ENCODE data around the gene CYP8B1. TPM values are rescaled to one million over a fixed set of nuclear protein-coding genes. Genes with fewer than 3 reads are reported as not detected.

Gene CYP8B1
- total and polyA plus RNA-seq, 2 of the 13 experiments (the other 11 are each of a cell fraction or from before 2014, with no cell fraction given), result 0.58 to 2.0 TPM

DNA sequence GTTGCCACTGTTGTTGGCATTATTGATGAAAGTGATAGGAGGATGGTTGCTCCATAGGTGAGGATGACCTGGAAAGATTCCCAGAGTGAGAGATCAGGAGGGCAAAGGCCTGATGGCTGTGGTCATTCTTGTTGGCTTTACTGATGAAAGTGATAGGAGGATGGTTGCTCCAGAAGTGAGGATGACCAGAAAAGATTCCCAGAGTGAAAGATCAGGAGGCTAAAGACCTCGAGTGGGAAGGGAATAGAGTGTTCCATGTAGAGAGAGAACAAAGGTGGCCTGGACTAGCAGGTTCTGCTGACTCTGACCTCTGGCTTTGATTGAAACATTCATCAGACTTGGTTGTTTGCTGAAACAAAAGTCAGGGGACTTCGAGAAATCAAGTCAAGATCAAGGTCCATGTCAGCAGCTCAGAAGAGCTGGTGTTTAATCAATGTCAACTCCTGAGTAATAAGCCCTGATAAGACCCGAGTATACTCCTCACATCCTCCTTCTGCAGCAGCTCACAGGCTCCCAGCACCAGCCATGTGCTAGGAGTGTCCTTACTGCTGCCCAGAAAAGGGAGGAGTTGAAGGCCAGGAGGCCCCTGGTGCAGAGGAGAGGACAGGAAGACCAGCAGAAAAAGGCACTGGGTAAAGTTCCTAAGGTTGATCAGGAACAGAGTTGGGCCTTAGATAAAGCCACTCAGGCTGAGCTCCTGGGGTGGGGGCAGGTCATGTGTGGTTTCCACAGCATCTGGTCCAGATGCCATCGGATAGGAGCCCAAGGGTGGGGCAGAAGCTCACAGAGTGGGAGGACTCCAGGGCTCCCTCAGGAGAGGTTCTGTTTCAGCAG lies 19.9 kb downstream of the CYP8B1 start (continued):
- TF ChIP-seq KLF6 (CRISPR knock-in tag; IDR thresholded peaks at IDR 0.05) (0 out of 2 replicates have a peak, but pooled peaks have one; percentile 63), NFRKB (IDR thresholded peaks at IDR 0.05) (no peak), TBX3 (IDR thresholded peaks at IDR 0.05; ENCODE audit: borderline replicate concordance) (peak; percentile 92; the same call in 1 of the 2 replicates), POGZ (CRISPR knock-in tag; IDR thresholded peaks at IDR 0.05) (peak; percentile 59), PHF5A (CRISPR knock-in tag; IDR thresholded peaks at IDR 0.05; ENCODE audit: low read depth, unreplicated experiment) (peak; percentile 18), ZNF605 (CRISPR knock-in tag; IDR thresholded peaks at IDR 0.05) (0 out of 2 replicates have a peak, but pooled peaks have one; percentile 4), ZNF138 (CRISPR knock-in tag; IDR thresholded peaks at IDR 0.05; ENCODE audit: low read depth) (no peak), NR2C2 (CRISPR knock-in tag; IDR thresholded peaks at IDR 0.05; ENCODE audit: borderline replicate concordance) (peak; percentile 90), ZNF75D (CRISPR knock-in tag; IDR thresholded peaks at IDR 0.05; ENCODE audit: borderline replicate concordance) (no peak), SPEN (CRISPR knock-in tag; IDR thresholded peaks at IDR 0.05; ENCODE audit: low read depth) (peak; percentile 60; the same call in 1 of the 2 replicates), RAD51 (IDR thresholded peaks at IDR 0.05; ENCODE audit: borderline replicate concordance) (no peak), NCOA1 (CRISPR knock-in tag; IDR thresholded peaks at IDR 0.05) (peak; percentile 96), ZNF468 (CRISPR knock-in tag; IDR thresholded peaks at IDR 0.05) (no peak), ZNF660 (CRISPR knock-in tag; IDR thresholded peaks at IDR 0.05; ENCODE audit: borderline replicate concordance, low read depth) (no peak), SP140L (CRISPR knock-in tag; IDR thresholded peaks at IDR 0.05; ENCODE audit: borderline replicate concordance) (no peak), NFE2 (CRISPR knock-in tag; IDR thresholded peaks at IDR 0.05) (no peak), ZNF644 (CRISPR knock-in tag; IDR thresholded peaks at IDR 0.05; ENCODE audit: low read depth) (peak; percentile 84), BHLHE40 (IDR thresholded peaks at IDR 0.05; ENCODE audit: low read length) (no peak), ZSCAN21 (CRISPR knock-in tag; IDR thresholded peaks at IDR 0.05; ENCODE audit: borderline replicate concordance) (no peak)
- TF ChIP-seq, protein P1, sequence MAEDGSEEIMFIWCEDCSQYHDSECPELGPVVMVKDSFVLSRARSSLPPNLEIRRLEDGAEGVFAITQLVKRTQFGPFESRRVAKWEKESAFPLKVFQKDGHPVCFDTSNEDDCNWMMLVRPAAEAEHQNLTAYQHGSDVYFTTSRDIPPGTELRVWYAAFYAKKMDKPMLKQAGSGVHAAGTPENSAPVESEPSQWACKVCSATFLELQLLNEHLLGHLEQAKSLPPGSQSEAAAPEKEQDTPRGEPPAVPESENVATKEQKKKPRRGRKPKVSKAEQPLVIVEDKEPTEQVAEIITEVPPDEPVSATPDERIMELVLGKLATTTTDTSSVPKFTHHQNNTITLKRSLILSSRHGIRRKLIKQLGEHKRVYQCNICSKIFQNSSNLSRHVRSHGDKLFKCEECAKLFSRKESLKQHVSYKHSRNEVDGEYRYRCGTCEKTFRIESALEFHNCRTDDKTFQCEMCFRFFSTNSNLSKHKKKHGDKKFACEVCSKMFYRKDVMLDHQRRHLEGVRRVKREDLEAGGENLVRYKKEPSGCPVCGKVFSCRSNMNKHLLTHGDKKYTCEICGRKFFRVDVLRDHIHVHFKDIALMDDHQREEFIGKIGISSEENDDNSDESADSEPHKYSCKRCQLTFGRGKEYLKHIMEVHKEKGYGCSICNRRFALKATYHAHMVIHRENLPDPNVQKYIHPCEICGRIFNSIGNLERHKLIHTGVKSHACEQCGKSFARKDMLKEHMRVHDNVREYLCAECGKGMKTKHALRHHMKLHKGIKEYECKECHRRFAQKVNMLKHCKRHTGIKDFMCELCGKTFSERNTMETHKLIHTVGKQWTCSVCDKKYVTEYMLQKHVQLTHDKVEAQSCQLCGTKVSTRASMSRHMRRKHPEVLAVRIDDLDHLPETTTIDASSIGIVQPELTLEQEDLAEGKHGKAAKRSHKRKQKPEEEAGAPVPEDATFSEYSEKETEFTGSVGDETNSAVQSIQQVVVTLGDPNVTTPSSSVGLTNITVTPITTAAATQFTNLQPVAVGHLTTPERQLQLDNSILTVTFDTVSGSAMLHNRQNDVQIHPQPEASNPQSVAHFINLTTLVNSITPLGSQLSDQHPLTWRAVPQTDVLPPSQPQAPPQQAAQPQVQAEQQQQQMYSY (CRISPR knock-in tag; IDR thresholded peaks at IDR 0.05), result peak; percentile 91
- TF ChIP-seq, protein P2, sequence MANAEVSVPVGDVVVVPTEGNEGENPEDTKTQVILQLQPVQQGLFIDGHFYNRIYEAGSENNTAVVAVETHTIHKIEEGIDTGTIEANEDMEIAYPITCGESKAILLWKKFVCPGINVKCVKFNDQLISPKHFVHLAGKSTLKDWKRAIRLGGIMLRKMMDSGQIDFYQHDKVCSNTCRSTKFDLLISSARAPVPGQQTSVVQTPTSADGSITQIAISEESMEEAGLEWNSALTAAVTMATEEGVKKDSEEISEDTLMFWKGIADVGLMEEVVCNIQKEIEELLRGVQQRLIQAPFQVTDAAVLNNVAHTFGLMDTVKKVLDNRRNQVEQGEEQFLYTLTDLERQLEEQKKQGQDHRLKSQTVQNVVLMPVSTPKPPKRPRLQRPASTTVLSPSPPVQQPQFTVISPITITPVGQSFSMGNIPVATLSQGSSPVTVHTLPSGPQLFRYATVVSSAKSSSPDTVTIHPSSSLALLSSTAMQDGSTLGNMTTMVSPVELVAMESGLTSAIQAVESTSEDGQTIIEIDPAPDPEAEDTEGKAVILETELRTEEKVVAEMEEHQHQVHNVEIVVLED (CRISPR knock-in tag; IDR thresholded peaks at IDR 0.05; ENCODE audit: borderline replicate concordance), result no peak
- TF ChIP-seq, protein P3, sequence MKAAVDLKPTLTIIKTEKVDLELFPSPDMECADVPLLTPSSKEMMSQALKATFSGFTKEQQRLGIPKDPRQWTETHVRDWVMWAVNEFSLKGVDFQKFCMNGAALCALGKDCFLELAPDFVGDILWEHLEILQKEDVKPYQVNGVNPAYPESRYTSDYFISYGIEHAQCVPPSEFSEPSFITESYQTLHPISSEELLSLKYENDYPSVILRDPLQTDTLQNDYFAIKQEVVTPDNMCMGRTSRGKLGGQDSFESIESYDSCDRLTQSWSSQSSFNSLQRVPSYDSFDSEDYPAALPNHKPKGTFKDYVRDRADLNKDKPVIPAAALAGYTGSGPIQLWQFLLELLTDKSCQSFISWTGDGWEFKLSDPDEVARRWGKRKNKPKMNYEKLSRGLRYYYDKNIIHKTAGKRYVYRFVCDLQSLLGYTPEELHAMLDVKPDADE (CRISPR knock-in tag; IDR thresholded peaks at IDR 0.05), result no peak
- TF ChIP-seq, protein P4, sequence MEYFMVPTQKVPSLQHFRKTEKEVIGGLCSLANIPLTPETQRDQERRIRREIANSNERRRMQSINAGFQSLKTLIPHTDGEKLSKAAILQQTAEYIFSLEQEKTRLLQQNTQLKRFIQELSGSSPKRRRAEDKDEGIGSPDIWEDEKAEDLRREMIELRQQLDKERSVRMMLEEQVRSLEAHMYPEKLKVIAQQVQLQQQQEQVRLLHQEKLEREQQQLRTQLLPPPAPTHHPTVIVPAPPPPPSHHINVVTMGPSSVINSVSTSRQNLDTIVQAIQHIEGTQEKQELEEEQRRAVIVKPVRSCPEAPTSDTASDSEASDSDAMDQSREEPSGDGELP (IDR thresholded peaks at IDR 0.05; ENCODE audit: borderline replicate concordance, low read depth), result peak; percentile 33; the same call in 1 of the 2 replicates

Measured in HepG2 (cell line).